HL-60 (cell line): ENCODE measurements around the gene TMEM145.

ENCODE experiments used
- DNase-seq, 2 experiments: peaks; one replicate each; pipeline ENCODE4 v3.0.0-alpha.2; 2010 to 2020; ENCODE audit warnings: low read depth in 1 of 2, low spot score in 1 of 2
- H3K27ac ChIP-seq: fragments of 250-450 bp; sonication (Bioruptor Pico); replicated peaks from 2 replicates; pipeline ENCODE4 v1.5.1; 2020; ENCODE audit warnings: mild to moderate bottlenecking, moderate library complexity
- H3K27me3 ChIP-seq: fragments of 250-450 bp; sonication (Bioruptor Pico); 2 replicates; pipeline ENCODE4 v1.5.1; 2021; ENCODE audit warnings: mild to moderate bottlenecking, moderate library complexity; ENCODE audit not compliant: insufficient read depth, poor library complexity, severe bottlenecking
- H3K4me3 ChIP-seq: replicated peaks from 2 replicates; pipeline ENCODE4 v1.5.1; 2011; ENCODE audit warnings: mild to moderate bottlenecking, control low read depth, low read length; ENCODE audit not compliant: insufficient read depth
- CTCF ChIP-seq: IDR thresholded peaks from one replicate; pipeline ENCODE4 v1.5.1; 2011; ENCODE audit warnings: low read length, control low read depth, inconsistent platforms; ENCODE audit not compliant: insufficient read depth
- GABPA ChIP-seq: IDR thresholded peaks from 2 replicates; pipeline ENCODE4 v1.6.1; 2012; ENCODE audit warnings: low read depth
- POLR2AphosphoS5 ChIP-seq: IDR thresholded peaks from 2 replicates; pipeline ENCODE4 v1.6.1; 2012; ENCODE audit warnings: low read depth
- REST ChIP-seq: IDR thresholded peaks from 2 replicates; pipeline ENCODE4 v1.6.1; 2012; ENCODE audit warnings: low read depth; ENCODE audit not compliant: insufficient replicate concordance
- SPI1 ChIP-seq: IDR thresholded peaks from 2 replicates; pipeline ENCODE4 v1.6.1; 2012; ENCODE audit warnings: low read depth, mild to moderate bottlenecking, borderline replicate concordance

The TMEM145 gene

GRCh38 chr19:42315024-42315423 is 1.9 kb downstream of the TMEM145 start:
- TF ChIP-seq SPI1 (no peak), REST (no peak), CTCF (no peak), GABPA (no peak), POLR2AphosphoS5 (no peak)
- DNase-seq = no peak
- no peak overlapping the region for H3K4me3 ChIP-seq
- no peak overlapping the region for H3K27ac ChIP-seq
- H3K27me3 ChIP-seq = peaks cover 17% of the 10 kb centered on the region

DNA sequence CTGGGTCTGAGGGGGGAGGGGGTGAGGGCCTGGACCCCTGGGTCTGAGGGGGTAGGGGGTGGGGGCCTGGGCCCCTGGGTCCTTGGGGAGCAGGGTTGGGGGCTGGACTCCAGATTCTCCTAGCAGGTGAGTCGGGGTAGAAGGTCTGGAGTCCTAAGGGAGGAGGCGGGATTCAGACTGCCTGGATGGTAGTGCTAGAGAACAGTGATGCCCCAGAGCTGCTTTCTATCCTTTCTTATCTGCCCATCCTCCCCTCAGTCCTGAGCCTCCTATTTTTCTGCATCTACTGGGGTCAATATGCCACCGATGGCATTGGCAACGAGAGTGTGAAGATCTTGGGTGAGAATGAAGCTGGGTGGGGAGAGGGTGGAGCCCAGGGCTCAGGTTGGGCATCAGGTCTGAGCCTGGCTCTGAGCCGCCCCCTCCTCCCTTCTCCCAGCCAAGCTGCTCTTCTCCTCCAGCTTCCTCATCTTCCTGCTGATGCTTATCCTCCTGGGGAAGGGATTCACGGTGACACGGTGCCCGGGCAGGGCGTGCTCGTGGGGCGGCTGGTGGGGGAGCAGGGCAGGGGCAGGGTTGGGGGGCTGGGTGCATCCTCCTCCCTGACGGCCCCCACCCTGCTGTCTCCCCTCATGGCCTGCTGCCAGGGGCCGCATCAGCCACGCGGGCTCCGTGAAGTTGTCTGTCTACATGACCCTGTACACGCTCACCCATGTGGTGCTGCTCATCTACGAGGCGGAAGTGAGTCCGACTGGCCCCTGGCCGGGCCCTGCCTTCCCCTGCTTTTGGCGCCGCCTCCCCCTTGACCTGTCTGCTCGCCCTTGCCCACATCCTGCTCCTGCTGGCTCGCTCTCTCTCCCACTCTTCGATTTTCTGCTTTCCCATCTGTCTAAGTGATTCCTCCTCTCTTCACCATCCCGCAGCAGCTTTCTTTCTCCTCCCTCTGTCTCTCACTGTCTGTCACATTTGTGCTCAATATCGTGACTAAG is 3.4 kb downstream of the TMEM145 start:
- Histone ChIP-seq H3K27me3 (peaks cover 17% of the 10 kb centered on the region), H3K27ac (no peak overlapping the region), H3K4me3 (peak overlapping the region; percentile 23)
- TF ChIP-seq GABPA (peak; percentile 39), CTCF (no peak), REST (no peak), POLR2AphosphoS5 (0 out of 2 replicates have a peak, but pooled peaks have one; percentile 16)
- DNase-seq = peak; percentile 50 to 68

GRCh38 chr19:42317535-42317934 is 4.4 kb downstream of the TMEM145 start:
- DNase-seq = no peak
- TF ChIP-seq SPI1 (no peak), POLR2AphosphoS5 (no peak), REST (no peak), GABPA (no peak), CTCF (no peak)
- no peak overlapping the region for H3K27ac ChIP-seq
- H3K4me3 ChIP-seq = no peak overlapping the region
- peaks cover 11% of the 10 kb centered on the region for H3K27me3 ChIP-seq
